Renal cortex interstitium (tissue), 3 donors: ENCODE measurements around the gene DIP2B. TPM values are rescaled to one million over a fixed set of nuclear protein-coding genes. Genes with fewer than 3 reads are reported as not detected.

ENCODE experiments used
- polyA plus RNA-seq, 3 donors: library from polyadenylated mRNA; unstranded; fragments of 120-200 nt; gene quantifications; one replicate each; pipeline ENCODE4 v1.2.1, GENCODE V29; 2013; ENCODE audit not compliant: insufficient read length in 3 of 3

Gene DIP2B
- polyA plus RNA-seq, 3 donors, result 23.5 to 25.9 (median 23.9) TPM

Other genes with a start within 250 kb of the DIP2B start
- gene LIMA1, start 221.5 kb upstream of the DIP2B start, polyA plus RNA-seq, result 10 to 100 TPM; 76.3 to 97.0 (median 83.8) TPM
- gene FAM186A, start 108.4 kb upstream of the DIP2B start, polyA plus RNA-seq, result under 1 TPM; 0.14 to 0.56 (median 0.25) TPM
- gene LARP4, start 104.1 kb upstream of the DIP2B start, polyA plus RNA-seq, result 10 to 100 TPM; 37.2 to 46.4 (median 45.4) TPM